HCT116 (cell line): ENCODE measurements around the gene SUGP2. TPM values are rescaled to one million over a fixed set of nuclear protein-coding genes. Genes with fewer than 3 reads are reported as not detected.

ENCODE experiments used
- EGR1 ChIP-seq: IDR thresholded peaks from 2 replicates; pipeline ENCODE4 v1.6.1; 2012; ENCODE audit warnings: low read depth
- total RNA-seq: library from RNA; stranded (reverse); gene quantifications from one replicate; pipeline ENCODE4 v1.2.1, GENCODE V29; 2021; ENCODE audit not compliant: unreplicated experiment

Gene SUGP2
- total RNA-seq, 1 experiment from 2014 or later, result 82.4 TPM

DNA sequence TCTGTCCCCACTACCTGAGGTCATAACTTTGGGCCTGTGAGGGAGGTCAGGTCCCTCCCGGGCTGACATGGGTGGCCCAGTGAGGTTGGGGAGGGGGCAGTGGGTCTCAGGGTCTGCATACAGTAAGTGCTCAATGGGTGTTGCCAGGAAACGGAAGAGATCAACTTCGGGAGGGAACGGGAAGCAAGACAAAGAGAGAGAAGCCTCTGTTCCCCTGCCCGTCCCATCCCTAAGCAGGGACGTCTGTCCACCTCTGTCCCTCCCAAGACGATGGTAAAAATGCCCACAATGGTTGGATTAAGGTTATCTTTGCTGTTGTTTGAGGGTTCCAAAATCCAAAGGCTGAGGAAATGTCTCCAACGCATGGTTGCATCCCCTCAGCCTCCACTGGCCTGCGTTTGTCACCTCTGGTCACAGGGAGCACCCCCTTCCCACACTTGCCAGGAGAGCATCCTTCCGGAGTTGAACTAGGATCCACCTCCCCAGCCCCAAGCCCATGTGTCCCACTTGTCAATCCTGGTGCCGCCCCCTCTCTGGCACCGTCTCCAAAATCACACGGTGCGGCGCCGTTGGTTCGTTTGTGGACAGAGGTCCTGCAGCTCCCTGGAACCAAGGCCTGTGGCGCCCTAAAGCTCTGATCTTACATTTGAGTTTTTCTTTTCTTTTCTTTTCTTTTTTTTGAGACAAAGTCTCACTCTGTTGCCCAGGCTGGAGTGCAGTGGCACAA, 91.5 kb downstream of the SUGP2 start (continued):
- no peak for TF ChIP-seq EGR1

Other genes starting within 250 kb of the SUGP2 start
- not detected for gene COMP, start 242.2 kb downstream of the SUGP2 start, total RNA-seq
- gene UPF1, start 201.6 kb downstream of the SUGP2 start, total RNA-seq, result 78.5 TPM
- 0.96 TPM for gene CERS1, start 137.4 kb downstream of the SUGP2 start, total RNA-seq
- gene COPE, start 114.1 kb downstream of the SUGP2 start, total RNA-seq, result 263 TPM
- gene DDX49, start 113.8 kb downstream of the SUGP2 start, total RNA-seq, result 51.9 TPM
- gene HOMER3, start 92.3 kb downstream of the SUGP2 start, total RNA-seq, result 45.2 TPM
- 34.7 TPM for gene ARMC6, start 86 bp upstream of the SUGP2 start, total RNA-seq
- 10.2 TPM for gene SLC25A42, start 30.5 kb upstream of the SUGP2 start, total RNA-seq
- gene TMEM161A, start 105.0 kb upstream of the SUGP2 start, total RNA-seq, result 76.0 TPM
- 7.9 TPM for gene MEF2B, start 136.7 kb upstream of the SUGP2 start, total RNA-seq
- gene BORCS8, start 158.6 kb upstream of the SUGP2 start, total RNA-seq, result 17.1 TPM
- 78.9 TPM for gene RFXANK, start 158.7 kb upstream of the SUGP2 start, total RNA-seq
- 45.3 TPM for gene NR2C2AP, start 169.9 kb upstream of the SUGP2 start, total RNA-seq
- 0.07 TPM for gene NCAN, start 178.4 kb upstream of the SUGP2 start, total RNA-seq
- not detected for gene TM6SF2, start 239.8 kb upstream of the SUGP2 start, total RNA-seq